Vagina (tissue), 2 donors: ENCODE results near the gene APPL1. TPM values are rescaled to one million over a fixed set of nuclear protein-coding genes. Genes with fewer than 3 reads are reported as not detected.

Source experiments
- DNase-seq, 2 donors: peaks; one replicate each; pipeline ENCODE4 v3.0.0-alpha.2; 2017; ENCODE audit errors: extremely low spot score in 2 of 2
- H3K27ac ChIP-seq: fragments of 200-600 bp; sonication (generic); one replicate; pipeline ENCODE4 v1.5.1; 2019
- H3K27me3 ChIP-seq: fragments of 200-600 bp; sonication (generic); one replicate; pipeline ENCODE4 v1.5.1; 2019
- H3K36me3 ChIP-seq, 2 donors: fragments of 200-600 bp; sonication (generic); one replicate each; pipeline ENCODE4 v1.5.1; 2017 to 2019
- H3K4me1 ChIP-seq: fragments of 200-600 bp; sonication (generic); one replicate; pipeline ENCODE4 v1.5.1; 2019
- H3K4me3 ChIP-seq, 2 donors: fragments of 200-600 bp; sonication (generic); 1 replicate in 1 of 2; 2 replicates in 1 of 2; pipeline ENCODE4 v1.5.1; 2016 to 2019
- H3K9me3 ChIP-seq: fragments of 200-600 bp; sonication (generic); one replicate; pipeline ENCODE4 v1.5.1; 2019
- CTCF ChIP-seq, 3 experiments: fragments of 450-650 bp in 2 of 3; fragments of 200-600 bp in 1 of 3; sonication (generic) in 1 of 3; IDR thresholded peaks; one replicate each; pipeline ENCODE4 v1.5.1; 2017 to 2019; ENCODE audit warnings: antibody characterized with exemption in 3 of 3, mild to moderate bottlenecking in 2 of 3, moderate library complexity in 2 of 3
- POLR2A ChIP-seq, 2 donors: fragments of 450-650 bp; IDR thresholded peaks; one replicate each; pipeline ENCODE4 v1.6.1; 2017; ENCODE audit warnings: antibody characterized with exemption in 2 of 2, mild to moderate bottlenecking in 2 of 2, moderate library complexity in 2 of 2
- POLR2AphosphoS5 ChIP-seq, 2 donors: sonication (generic); formaldehyde crosslinking; IDR thresholded peaks; one replicate each; pipeline ENCODE4 v1.9.0; 2017; ENCODE audit warnings: antibody characterized with exemption in 2 of 2, mild to moderate bottlenecking in 2 of 2, low read depth in 1 of 2; ENCODE audit not compliant: insufficient read depth in 1 of 2
- intact Hi-C: fragments of 100-400 bp; cut with DNase I; formaldehyde crosslinking; loops from one replicate; pipeline ENCODE4 v1.15.1; 2023
- total RNA-seq: library from RNA; depleted of rRNA; stranded (reverse); fragments of >200 nt; gene quantifications from one replicate; pipeline ENCODE4 v1.2.3, GENCODE V29; 2016

Gene APPL1
- total RNA-seq, 1 donor from 2014 or later = 28.2 TPM

GRCh38 chr3:57261929-57262328 is 34.4 kb downstream of the APPL1 start:
- no peak overlapping the region for H3K27ac ChIP-seq
- peaks cover 3 to 77% of the 10 kb centered on the region in 2 donors for H3K36me3 ChIP-seq
- no peak for DNase-seq
- TF ChIP-seq POLR2A (IDR thresholded peaks at IDR 0.05) = no peak
- no peak for TF ChIP-seq CTCF (IDR thresholded peaks at IDR 0.05)
- no peak for TF ChIP-seq POLR2AphosphoS5 (IDR thresholded peaks at IDR 0.05; ENCODE audit: insufficient read depth in 1 of 2, low read depth in 1 of 2)
- no peaks in the 10 kb centered on the region for H3K27me3 ChIP-seq
- H3K4me1 ChIP-seq = no peaks in the 10 kb centered on the region
- intact Hi-C loops = no loop called here
- no peak overlapping the region for H3K4me3 ChIP-seq
- no peaks in the 10 kb centered on the region for H3K9me3 ChIP-seq

GRCh38 chr3:57268416-57268815 is 40.9 kb downstream of the APPL1 start:
- H3K27me3 ChIP-seq = no peaks in the 10 kb centered on the region
- TF ChIP-seq POLR2AphosphoS5 (IDR thresholded peaks at IDR 0.05; ENCODE audit: insufficient read depth in 1 of 2, low read depth in 1 of 2) (no peak), CTCF (IDR thresholded peaks at IDR 0.05) (no peak), POLR2A (IDR thresholded peaks at IDR 0.05) (no peak)
- DNase-seq = no peak
- intact Hi-C loops = no loop called here
- H3K4me1 ChIP-seq = no peaks in the 10 kb centered on the region
- H3K27ac ChIP-seq = no peak overlapping the region
- no peak overlapping the region for H3K4me3 ChIP-seq
- no peaks in the 10 kb centered on the region for H3K9me3 ChIP-seq
- peaks cover 0 to 44% of the 10 kb centered on the region in 2 donors for H3K36me3 ChIP-seq

GRCh38 chr3:57274845-57275244 is 47.3 kb downstream of the APPL1 start:
- Histone ChIP-seq H3K36me3 (peaks cover 0 to 4% of the 10 kb centered on the region in 2 donors), H3K27me3 (no peaks in the 10 kb centered on the region)

GRCh38 chr3:57275393-57275792 is 47.9 kb downstream of the APPL1 start:
- no peaks in the 10 kb centered on the region for H3K36me3 ChIP-seq
- H3K9me3 ChIP-seq = no peaks in the 10 kb centered on the region
- no peaks in the 10 kb centered on the region for H3K27me3 ChIP-seq
- no peak for TF ChIP-seq POLR2AphosphoS5 (IDR thresholded peaks at IDR 0.05; ENCODE audit: insufficient read depth in 1 of 2, low read depth in 1 of 2)
- TF ChIP-seq CTCF (IDR thresholded peaks at IDR 0.05) = no peak
- TF ChIP-seq POLR2A (IDR thresholded peaks at IDR 0.05) = no peak
- intact Hi-C loops = no loop called here
- DNase-seq = no peak
- H3K27ac ChIP-seq = no peak overlapping the region
- H3K4me3 ChIP-seq = no peak overlapping the region
- H3K4me1 ChIP-seq = no peaks in the 10 kb centered on the region

More at GRCh38 chr3:57274845-57275244, 47.3 kb downstream of the APPL1 start:
- H3K4me3 ChIP-seq = no peak overlapping the region
- H3K27ac ChIP-seq = no peak overlapping the region
- DNase-seq = no peak
- intact Hi-C loops = no loop called here
- H3K9me3 ChIP-seq = no peaks in the 10 kb centered on the region
- TF ChIP-seq CTCF (IDR thresholded peaks at IDR 0.05) = no peak
- TF ChIP-seq POLR2AphosphoS5 (IDR thresholded peaks at IDR 0.05; ENCODE audit: insufficient read depth in 1 of 2, low read depth in 1 of 2) = no peak
- TF ChIP-seq POLR2A (IDR thresholded peaks at IDR 0.05) = no peak
- no peaks in the 10 kb centered on the region for H3K4me1 ChIP-seq

GRCh38 chr3:57278237-57278636 is 50.7 kb downstream of the APPL1 start:
- H3K27ac ChIP-seq = no peak overlapping the region
- no peak for DNase-seq
- H3K4me1 ChIP-seq = no peaks in the 10 kb centered on the region
- intact Hi-C loops = no loop called here
- H3K27me3 ChIP-seq = no peaks in the 10 kb centered on the region
- TF ChIP-seq POLR2AphosphoS5 (IDR thresholded peaks at IDR 0.05; ENCODE audit: insufficient read depth in 1 of 2, low read depth in 1 of 2) (no peak), POLR2A (IDR thresholded peaks at IDR 0.05) (no peak), CTCF (IDR thresholded peaks at IDR 0.05) (no peak)
- H3K36me3 ChIP-seq = no peaks in the 10 kb centered on the region
- no peaks in the 10 kb centered on the region for H3K9me3 ChIP-seq
- no peak overlapping the region for H3K4me3 ChIP-seq
